NK-92 (cell line): ENCODE measurements around the gene SPATA6.
A peak's percentile ranks its signal among the peaks of the same experiment; 100 is the strongest.
"Not testable (repeated sequence)": the region's sequence is repeated elsewhere in the genome, so short reads cannot be mapped to it uniquely, and the experiment has no call there.

Experiments
- DNase-seq: peaks from one replicate; lab custom pipeline; 2025; ENCODE audit not compliant: unreplicated experiment; lab: John Stamatoyannopoulos, UW

The SPATA6 gene

GRCh38 chr1:48471691-48472576 is at the start of gene SPATA6:
Gene SPATA6 (minus strand): TSS chr1:48472204. CDS start chr1:48472008, 196 bp downstream.
- peak; percentile 71 for DNase-seq

GRCh38 chr1:48519896-48520295 is 47.9 kb upstream of the SPATA6 start:
- not testable (repeated sequence) for DNase-seq

DNA sequence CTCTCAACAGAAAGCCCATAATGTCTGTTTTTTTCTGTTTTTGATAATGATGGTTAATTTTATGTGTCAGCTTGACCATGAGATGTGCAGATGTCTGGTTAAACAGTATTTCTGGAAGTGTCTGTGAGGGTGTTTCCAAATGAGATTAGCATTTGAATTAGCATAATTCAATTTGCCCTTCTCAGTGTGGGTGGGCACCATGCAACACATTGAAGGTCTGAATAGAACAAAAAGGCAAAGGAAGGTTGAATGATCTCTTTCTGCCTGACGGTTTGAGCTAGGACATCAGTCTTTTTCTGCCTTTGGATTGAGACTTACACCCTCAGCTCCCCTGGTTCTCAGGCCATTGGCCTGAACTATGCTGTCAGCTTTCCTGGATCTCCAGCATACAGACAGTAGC is 34.9 kb upstream of the SPATA6 start:
- DNase-seq = no peak

DNA sequence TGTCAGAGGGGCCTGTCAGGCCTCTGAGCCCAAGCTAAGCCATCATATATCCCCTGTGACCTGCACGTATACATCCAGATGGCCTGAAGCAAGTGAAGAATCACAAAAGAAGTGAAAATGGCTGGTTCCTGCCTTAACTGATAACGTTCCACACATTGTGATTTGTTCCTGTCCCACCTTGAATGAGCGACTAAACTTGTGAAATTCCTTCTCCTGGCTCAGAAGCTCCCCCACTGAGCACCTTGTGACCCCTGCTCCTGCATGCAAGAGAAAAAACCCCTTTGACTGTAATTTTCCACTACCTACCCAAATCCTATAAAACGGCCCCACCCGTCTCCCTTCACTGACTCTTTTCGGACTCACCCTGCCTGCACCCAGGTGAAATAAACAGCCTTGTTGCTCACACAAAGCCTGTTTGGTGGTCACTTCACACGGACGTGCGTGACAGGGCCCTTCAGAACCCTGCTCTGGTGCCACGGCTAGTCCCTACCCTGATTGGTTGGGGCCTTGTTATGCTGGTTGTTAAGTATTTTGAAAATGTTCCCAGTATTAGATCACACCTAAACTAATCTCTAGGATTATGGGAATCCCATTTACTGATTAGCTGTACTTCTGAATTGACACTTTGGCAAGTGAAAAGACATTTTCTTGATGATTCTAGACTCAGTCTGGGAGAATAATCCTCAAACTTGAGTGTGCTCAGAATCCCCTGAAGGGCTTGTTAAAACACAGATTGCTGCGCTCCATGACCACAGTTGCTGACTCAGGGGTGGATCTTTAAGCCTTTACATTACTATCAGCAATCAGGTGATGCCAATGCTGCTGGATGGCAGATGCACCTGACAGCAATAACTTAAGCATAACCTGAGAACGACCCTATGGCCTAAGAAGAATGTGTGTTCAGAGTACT is 28.8 kb upstream of the SPATA6 start:
- no peak for DNase-seq

- DNase-seq = no peak
These were observed 27.3 kb upstream of the SPATA6 start for GRCh38 chr1:48499211-48499735.

DNA sequence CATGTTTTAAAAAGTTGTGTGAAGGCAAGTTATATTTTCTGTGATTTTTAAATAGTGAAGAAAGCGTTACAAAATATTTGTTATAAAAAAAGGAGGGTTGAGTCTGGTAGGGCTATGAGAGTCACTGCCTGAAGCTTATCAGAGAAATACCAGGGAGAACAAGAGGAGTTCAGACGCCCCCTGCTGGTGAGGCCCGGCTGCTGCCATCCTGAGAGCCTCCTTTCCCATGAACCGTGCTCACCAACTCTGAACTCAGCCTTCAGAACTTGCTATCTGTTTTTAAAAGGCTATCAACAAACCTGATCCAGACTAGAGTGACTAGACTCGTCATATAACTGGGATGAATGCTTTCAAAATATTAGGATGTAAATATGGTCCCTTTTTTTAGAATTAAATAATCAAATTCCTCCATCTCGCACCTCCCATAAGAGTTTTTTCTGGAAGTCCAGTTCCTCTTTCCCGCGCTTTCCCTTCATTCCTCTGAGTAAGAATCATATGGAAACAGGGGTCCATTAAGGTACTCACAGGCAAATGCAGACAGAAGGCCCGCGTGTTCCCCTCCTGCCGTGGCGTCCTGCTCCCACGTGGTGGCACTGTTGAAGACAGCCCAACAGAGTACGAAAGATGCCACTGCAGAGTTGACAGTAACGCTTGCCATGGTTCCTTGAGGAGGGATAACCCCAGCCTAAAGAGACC is 26.2 kb upstream of the SPATA6 start:
- DNase-seq = no peak

DNA sequence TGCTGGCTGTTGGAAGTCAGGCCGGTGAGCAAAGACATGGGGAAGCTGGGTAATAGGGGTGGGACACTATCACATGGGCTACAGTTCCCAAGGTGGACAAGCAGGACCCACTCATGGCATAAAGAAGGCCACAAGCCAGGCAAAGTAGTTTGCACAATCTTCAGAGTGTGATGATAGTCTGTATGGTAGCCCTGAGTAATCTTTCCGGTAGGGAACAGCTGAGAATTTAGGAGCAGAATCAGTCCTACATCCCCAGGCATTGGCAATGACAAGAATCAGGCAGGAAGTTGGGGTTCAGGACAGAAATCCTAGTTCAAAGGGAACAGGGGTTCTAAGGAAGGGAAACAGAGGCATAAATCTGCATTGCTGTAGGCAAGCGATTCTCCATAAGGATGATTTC is 23.9 kb upstream of the SPATA6 start:
- DNase-seq = no peak

DNA sequence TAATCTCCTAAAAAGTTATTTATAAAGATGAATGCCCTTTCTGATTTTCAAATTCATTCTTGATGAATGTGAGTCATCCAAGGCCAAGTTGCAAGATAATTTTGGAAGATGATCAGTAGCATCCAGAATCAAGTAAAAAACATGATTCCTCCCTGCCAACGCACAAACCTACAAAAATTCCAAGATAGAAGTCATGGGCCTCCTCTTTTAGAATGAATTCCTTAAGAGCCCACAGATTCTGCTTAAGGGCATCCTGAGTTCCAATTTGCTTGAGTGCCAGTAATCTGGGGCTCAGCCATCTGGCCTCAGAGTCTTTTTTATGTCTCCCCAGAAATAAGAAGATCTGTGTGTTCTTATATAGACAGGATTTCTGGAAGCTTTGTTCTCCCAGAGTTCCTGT is 23.2 kb upstream of the SPATA6 start:
- DNase-seq = no peak

DNA sequence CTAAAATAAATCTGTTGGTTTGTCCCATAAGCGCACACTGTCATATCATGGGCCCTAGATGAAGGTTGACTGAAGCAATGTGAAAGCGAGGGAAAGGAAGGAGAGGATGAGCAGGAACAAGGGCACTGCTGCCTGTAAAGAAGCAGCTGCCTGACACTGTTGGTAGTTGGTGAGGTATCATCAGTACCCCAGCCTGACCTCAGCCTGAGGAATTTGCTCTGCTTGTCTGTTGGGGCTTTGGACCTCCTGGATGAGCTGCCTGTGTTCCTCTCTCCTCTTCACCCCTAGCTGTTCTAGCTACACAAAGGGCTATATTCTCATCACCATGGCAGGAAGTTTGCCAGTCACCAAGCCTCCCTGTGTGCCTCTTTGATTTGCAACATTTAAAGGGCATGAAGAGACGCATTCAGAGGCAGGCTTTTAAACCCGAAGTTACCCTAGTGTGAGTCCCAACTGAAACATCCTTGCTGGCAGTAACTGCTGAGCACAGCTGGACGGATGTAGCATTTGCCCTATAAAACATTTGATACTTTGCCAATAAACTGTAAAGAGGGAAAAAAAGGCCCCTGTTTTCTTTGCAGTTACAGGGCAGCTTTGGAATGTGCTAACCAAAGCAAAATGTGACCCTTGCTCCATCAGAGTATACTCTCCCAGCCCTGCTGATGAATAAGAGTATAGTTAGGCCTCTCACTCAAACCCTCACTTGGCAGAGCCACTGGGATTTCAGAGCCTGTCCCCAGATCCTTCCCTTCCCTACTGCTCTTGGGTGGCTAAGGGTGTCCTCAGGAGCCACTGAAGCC is 22.2 kb upstream of the SPATA6 start:
- DNase-seq = no peak

DNA sequence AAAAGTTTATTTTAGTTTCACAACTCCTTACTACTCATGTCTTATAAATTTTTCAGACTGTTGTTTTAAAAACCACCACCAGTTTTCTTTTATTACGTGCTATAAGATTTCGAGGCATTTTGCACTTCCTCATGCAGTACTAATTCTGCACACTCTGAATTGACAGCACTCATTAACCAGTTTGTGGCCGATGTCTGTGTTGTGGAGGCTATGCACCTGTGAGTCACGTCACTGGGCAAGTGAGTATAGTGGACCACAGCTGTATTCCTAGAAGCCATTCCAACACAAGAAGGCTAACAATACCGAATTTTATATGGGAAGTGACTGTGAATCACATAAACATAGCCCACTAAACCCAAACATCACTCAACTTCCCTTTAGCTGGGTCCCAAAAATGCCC is 21.0 kb upstream of the SPATA6 start:
- DNase-seq = no peak

- DNase-seq = no peak
These were observed 20.4 kb upstream of the SPATA6 start for GRCh38 chr1:48492392-48492791.

- DNase-seq = no peak
These were observed 16.7 kb upstream of the SPATA6 start for GRCh38 chr1:48488721-48489120.

- DNase-seq = no peak
These were observed 8.5 kb upstream of the SPATA6 start for GRCh38 chr1:48480504-48480903.

- not testable (repeated sequence) for DNase-seq
These were observed 8.0 kb upstream of the SPATA6 start for GRCh38 chr1:48480023-48480422.

- no peak for DNase-seq
These were observed 634 bp upstream of the SPATA6 start for GRCh38 chr1:48472638-48473037.

- DNase-seq = no peak
These were observed 884 bp downstream of the SPATA6 start for GRCh38 chr1:48470950-48471690.

DNA sequence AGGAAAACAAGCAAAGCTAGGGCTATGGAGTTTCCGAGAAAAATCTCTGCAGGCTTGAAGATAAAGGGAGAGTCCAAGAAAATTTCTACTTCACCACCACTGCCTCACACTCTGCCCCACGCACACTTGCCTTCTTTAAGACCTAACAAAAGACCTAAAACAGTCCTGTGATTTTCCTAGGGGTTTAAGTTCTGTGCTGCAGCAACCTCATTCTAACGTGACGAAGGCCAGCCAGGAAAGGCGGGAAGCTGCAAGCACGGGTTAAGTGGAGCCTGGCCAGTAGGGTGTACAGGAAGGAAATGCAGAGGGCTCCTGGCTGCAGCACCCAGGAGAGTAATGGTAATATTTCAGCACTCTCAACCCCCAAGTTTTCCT is 1.5 kb downstream of the SPATA6 start:
- DNase-seq = no peak

GRCh38 chr1:48469616-48470480 is 2.2 kb downstream of the SPATA6 start:
- DNase-seq = no peak

- no peak for DNase-seq
These were observed 5.4 kb downstream of the SPATA6 start for GRCh38 chr1:48466594-48466993.
